GM21717 (cell line): ENCODE results near the gene COPS6.

Experiments
- ATAC-seq: cut with Tn5 transposase; IDR thresholded peaks from one replicate; pipeline ENCODE4 v1.9.1; 2021; ENCODE audit warnings: mild to moderate bottlenecking, moderate library complexity; ENCODE audit not compliant: unreplicated experiment

COPS6 gene

GRCh38 chr7:100088621-100089457 is at the start of gene COPS6:
Gene COPS6 (plus strand): TSS chr7:100088969. CDS start chr7:100088991, 22 bp downstream.
- no peak for ATAC-seq

DNA sequence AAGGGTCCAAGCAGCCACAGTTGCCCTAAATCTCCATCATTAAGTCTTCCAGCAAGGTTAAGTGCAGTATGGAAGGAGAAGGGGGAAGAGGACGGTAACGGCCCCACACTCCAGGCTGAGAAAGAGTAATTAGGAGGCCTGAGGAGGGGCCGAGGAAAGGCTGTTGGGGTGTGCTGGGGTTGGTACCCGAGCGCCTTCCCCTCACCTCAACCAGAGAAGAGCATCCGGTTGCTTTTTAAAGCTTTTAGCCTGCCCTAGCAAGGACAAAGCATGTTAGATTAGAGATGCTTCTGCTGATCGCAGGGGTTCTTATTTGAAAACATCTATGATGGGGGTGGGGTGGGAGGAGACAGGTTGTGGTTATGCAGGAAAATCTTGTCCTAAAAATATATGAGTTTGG is 48.2 kb upstream of the COPS6 start:
- no peak for ATAC-seq

DNA sequence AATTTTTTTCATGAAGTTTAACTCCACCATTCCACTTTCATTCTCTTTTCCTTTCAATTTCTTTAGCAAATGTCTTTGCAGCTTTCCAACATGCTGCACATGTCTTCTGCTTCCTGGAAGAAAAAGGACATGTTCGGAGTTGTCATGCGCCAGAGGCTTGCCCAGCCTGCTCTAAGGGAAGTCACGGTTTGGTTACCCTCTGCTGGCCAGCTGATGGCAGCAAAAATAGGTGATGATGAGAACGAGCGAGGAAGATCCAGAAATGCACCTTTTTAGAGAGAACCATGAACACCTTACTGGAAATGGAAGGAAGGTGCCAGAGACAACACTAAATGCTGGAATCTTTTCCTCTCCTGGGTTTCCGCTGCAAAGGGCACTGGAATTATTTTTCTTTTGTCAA is 44.1 kb upstream of the COPS6 start:
- no peak for ATAC-seq

- no peak for ATAC-seq
These were observed 40.1 kb upstream of the COPS6 start for GRCh38 chr7:100048680-100049079.

DNA sequence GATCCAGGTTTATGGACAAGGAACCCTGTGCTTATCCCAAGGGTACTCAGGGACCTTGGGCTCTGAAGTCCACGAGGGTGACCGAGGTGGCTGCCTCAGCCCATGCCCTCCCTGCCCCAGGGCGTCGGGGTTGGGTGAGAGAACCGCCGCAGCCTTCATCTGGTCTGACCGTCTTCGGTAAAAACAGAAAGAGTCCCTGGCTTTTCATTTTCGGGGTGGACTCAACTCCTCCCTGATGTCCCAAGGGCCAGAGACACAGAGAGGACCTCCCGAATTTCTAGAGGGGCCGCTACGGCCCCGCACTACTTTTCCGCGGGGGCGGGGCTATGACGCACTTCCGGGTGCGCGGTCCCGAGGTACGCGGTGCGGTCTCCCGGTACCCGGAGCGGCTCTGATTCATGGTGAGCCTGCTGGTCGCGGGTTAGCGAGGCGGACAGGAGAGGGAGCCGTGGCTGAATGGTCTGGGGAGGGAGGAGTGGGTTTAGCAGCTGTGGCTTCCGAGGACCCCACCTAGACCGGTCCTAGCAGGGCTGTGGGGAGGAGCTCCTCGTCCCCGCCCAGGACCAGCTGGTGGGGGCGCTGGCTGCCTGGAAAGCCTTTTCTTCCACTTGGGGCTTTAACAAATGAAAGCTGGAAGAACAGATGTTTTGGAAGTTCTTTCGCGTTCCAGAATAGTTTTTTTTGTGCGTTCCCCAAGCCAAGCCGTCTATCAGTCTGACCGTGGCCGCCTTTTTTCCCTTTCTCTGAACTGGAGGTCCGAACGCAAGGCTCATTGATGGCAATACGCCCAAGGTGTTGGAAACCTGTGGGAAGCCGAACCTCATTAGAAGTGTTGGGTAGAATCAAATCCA is 39.1 kb upstream of the COPS6 start, which contains the start of gene ZSCAN21:
TSS of gene ZSCAN21 (plus strand) at position 334 of the 851 bp plus-strand sequence. CDS start 7,233 bp downstream, outside the sequence.
- ATAC-seq = peak; percentile 88

- ATAC-seq = no peak
These were observed 37.2 kb upstream of the COPS6 start for GRCh38 chr7:100051611-100052010.

GRCh38 chr7:100053215-100053614 is 35.6 kb upstream of the COPS6 start:
- ATAC-seq = no peak

DNA sequence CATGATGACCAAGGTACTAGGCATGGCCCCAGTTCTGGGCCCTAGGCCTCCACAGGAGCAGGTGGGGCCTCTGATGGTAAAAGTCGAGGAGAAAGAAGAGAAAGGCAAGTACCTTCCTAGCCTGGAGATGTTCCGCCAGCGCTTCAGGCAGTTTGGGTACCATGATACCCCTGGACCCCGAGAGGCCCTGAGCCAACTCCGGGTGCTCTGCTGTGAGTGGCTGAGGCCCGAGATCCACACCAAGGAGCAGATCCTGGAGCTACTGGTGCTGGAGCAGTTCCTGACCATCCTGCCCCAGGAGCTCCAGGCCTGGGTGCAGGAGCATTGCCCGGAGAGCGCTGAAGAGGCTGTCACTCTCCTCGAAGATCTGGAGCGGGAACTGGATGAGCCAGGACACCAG is 31.8 kb upstream of the COPS6 start:
- ATAC-seq = no peak

DNA sequence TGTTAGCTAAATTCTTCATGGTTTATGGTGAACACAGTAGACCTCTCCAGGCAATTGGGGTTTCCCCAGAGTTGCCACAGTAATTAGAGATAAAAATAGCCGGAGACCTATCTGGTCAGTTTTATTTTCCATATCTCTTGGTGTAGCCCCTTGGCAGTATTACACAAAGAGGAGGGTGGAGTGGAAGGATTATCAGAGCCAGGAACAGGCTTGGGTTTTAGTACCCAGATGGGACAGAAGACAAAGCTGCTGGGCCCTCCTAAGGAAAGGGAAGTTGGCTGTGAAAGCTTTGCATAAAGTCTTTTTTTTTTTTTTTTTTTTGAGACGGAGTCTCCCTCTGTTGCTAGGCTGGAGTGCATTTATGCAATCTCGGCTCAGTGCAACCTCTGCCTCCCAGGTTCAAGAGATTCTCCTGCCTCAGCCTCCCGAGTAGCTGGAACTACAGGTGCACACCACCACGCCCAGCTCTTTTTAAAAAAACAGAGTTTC is 29.5 kb upstream of the COPS6 start:
- ATAC-seq = no peak

GRCh38 chr7:100061518-100062193 is 27.1 kb upstream of the COPS6 start:
- no peak for ATAC-seq

- no peak for ATAC-seq
These were observed 25.4 kb upstream of the COPS6 start for GRCh38 chr7:100063376-100063775.

DNA sequence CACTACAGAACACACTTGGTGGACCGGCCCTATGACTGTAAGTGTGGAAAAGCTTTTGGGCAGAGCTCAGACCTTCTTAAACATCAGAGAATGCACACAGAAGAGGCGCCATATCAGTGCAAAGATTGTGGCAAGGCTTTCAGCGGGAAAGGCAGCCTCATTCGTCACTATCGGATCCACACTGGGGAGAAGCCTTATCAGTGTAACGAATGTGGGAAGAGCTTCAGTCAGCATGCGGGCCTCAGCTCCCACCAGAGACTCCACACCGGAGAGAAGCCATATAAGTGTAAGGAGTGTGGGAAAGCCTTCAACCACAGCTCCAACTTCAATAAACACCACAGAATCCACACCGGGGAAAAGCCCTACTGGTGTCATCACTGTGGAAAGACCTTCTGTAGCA is 24.6 kb upstream of the COPS6 start:
- no peak for ATAC-seq

- ATAC-seq = no peak
These were observed 23.1 kb upstream of the COPS6 start for GRCh38 chr7:100065452-100066186.

DNA sequence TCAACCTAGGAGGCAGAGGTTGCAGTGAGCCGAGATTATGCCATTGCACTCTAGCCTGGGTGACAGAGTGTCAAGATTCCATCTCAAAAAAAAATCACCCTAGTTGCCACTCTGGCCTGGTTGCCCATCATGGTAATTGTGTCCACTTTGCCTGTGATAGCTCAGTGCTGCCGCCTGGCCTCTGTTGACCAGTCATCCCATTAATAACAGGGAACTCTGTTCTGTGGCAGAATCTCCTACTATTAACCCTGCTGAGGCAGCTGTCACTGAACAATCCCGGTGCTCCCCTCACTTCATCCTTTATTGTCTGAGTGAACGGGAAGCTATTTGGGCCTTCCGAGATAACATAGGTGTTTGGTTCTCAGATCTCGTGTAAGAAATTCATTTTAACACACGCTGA is 21.8 kb upstream of the COPS6 start:
- no peak for ATAC-seq

GRCh38 chr7:100069991-100070390 is 18.8 kb upstream of the COPS6 start:
- no peak for ATAC-seq

DNA sequence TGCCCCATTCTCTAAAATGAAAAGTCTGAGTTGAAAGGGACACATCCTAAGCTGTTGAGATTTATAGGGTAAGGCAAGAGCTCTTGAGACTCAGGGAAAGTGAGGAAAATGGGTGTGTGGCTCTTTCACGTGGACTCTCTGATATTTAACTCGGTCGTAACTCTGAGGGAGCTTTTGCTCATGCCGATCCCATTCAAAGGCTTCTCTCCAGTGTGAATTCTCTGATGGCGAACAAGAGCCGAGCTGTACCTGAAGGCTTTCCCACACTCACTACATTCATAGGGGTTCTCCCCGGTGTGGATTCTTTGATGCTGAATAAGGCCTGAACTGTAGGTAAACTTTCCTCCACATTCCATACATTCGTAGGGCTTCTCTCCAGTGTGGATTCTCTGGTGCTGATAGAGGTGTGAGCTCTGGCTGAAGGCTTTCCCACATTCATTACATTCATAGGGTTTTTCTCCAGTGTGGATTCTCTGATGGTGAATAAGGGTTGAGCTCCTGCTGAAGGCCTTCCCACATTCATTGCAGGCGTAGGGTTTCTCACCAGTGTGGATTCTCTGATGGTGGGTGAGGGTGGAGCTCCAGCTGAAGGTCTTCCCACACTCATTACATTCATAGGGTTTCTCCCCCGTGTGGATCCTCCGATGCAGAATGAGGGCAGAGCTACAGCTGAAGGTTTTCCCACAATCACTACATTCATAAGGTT is 17.6 kb upstream of the COPS6 start:
- ATAC-seq = no peak

GRCh38 chr7:100072462-100072861 is 16.3 kb upstream of the COPS6 start:
- ATAC-seq = no peak

DNA sequence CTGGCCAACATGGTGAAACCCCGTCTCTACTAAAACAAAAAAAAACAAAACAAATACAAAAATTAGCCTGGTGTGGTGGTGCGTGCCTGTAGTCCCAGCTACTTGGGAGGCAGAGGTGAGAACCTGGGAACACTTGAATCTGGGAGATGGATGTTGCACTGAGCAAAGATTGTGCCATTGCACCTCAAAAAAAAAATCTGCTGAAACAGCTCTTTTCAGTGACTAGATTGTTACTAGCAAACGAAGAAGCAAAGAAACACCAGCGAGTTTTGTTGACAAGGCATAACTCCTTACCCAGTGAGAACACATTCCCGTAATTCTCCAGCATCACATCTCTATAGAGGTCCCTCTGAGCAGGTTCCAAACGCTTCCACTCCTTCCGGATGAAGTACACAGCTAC is 13.9 kb upstream of the COPS6 start:
- no peak for ATAC-seq

GRCh38 chr7:100075418-100075817 is 13.4 kb upstream of the COPS6 start:
- ATAC-seq = no peak

DNA sequence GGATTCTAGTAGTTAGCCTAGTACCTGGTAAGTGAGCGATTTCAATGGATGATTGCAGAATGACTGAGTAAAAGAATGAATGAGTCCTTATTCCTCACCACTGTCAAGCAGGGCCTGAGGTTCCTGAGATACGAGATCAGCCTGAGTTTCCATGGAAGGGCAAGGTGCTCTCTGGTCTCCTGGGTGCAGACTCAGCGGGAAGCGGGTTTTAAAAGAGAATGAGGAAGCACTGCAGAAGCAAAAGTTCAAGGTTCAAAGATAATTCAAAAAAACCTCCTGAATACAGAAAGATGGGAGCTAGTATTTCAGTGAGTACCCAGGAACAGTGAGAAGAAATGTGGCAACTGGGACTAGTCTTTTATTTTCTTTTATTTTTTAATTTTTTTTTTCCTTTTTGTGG is 11.6 kb upstream of the COPS6 start:
- ATAC-seq = no peak
